Endothelial cell (in vitro differentiated cells): ENCODE results near the gene CARHSP1. TPM values are rescaled to one million over a fixed set of nuclear protein-coding genes. Genes with fewer than 3 reads are reported as not detected.
A peak's percentile ranks its signal among the peaks of the same experiment; 100 is the strongest.

ENCODE experiments used
- DNase-seq: peaks from one replicate; pipeline ENCODE4 v3.0.0; 2021; ENCODE audit warnings: low spot score
- H3K27ac Mint-ChIP-seq: one replicate; pipeline ENCODE4 v1.8.0; 2021; ENCODE audit warnings: mixed read lengths, inconsistent platforms; ENCODE audit not compliant: unreplicated experiment
- H3K27me3 Mint-ChIP-seq: one replicate; pipeline ENCODE4 v1.8.0; 2021; ENCODE audit warnings: mild to moderate bottlenecking, moderate library complexity, mixed read lengths, inconsistent platforms; ENCODE audit not compliant: unreplicated experiment
- H3K36me3 Mint-ChIP-seq: one replicate; pipeline ENCODE4 v1.8.0; 2021; ENCODE audit warnings: mild to moderate bottlenecking, low read depth, mixed read lengths, inconsistent platforms; ENCODE audit not compliant: unreplicated experiment
- H3K4me1 Mint-ChIP-seq: one replicate; pipeline ENCODE4 v1.8.0; 2021; ENCODE audit warnings: mild to moderate bottlenecking, mixed read lengths, inconsistent platforms; ENCODE audit not compliant: unreplicated experiment
- H3K4me3 Mint-ChIP-seq: one replicate; pipeline ENCODE4 v1.8.0; 2021; ENCODE audit warnings: mild to moderate bottlenecking, mixed read lengths, inconsistent platforms; ENCODE audit not compliant: unreplicated experiment
- H3K9me3 Mint-ChIP-seq: one replicate; pipeline ENCODE4 v1.8.0; 2021; ENCODE audit warnings: mixed read lengths, inconsistent platforms; ENCODE audit not compliant: unreplicated experiment
- total RNA-seq: library from RNA; stranded (reverse); fragmentation: NEBNext Ultra II Directional; extraction: Animal tissue kit (Norgen Biotek cat#: 25700); gene quantifications from one replicate; pipeline ENCODE4 v1.2.1, GENCODE V29; 2021; ENCODE audit not compliant: unreplicated experiment
- TF ChIP-seq, protein P1 (sequence below): fragments of 200-600 bp; sonication (generic); IDR thresholded peaks from one replicate; pipeline ENCODE4 v1.5.0; 2021; ENCODE audit warnings: antibody characterized with exemption; ENCODE audit not compliant: unreplicated experiment

Gene CARHSP1
- total RNA-seq, 1 donor from 2014 or later: 127 TPM

DNA sequence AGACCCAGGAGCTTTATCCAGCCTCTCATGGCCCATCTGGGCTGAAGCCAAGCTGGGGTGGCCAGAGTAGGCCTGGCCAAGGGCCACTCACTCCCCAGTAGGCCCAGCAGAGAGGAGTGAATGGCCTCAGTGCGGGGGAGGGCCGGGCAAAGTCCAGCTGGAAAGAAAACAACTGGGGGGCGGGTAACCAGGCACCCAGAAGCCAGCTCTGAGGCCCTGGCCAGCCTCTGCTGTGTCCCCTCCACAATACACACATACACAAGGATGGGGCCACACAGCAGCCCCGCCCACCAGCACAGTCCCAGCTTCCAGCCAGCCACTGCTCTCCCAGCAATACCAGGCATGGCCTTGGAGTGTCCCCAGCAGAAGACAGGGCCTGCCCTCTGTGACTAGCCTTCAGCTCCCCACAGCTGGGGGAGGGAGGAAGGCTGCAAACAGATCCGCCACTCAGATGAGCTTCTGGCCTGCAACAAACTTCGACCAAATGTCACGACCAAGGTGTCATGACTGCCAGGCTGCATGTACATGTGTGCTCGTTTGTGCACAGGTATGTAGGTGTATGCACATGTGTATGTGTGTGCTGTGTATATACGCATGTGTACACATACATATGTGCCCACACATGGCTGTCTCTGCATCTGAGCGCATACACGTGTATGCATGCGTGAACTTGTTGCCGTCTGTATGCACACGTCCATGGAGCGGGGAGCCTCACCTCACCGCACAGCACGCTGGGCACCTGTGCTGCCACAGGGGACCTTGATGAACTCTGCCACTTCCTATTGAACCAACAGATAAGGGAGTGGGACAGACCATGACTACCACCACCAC lies 5.0 kb downstream of the CARHSP1 start:
- no peak overlapping the region for H3K4me3 Mint-ChIP-seq
- H3K36me3 Mint-ChIP-seq: peaks cover 12% of the 10 kb centered on the region
- peak overlapping the region; percentile 61 for H3K27ac Mint-ChIP-seq
- peaks cover 10% of the 10 kb centered on the region for H3K27me3 Mint-ChIP-seq
- H3K4me1 Mint-ChIP-seq: peaks cover 35% of the 10 kb centered on the region
- no peak for DNase-seq
- H3K9me3 Mint-ChIP-seq: no peaks in the 10 kb centered on the region
- TF ChIP-seq, protein P1, sequence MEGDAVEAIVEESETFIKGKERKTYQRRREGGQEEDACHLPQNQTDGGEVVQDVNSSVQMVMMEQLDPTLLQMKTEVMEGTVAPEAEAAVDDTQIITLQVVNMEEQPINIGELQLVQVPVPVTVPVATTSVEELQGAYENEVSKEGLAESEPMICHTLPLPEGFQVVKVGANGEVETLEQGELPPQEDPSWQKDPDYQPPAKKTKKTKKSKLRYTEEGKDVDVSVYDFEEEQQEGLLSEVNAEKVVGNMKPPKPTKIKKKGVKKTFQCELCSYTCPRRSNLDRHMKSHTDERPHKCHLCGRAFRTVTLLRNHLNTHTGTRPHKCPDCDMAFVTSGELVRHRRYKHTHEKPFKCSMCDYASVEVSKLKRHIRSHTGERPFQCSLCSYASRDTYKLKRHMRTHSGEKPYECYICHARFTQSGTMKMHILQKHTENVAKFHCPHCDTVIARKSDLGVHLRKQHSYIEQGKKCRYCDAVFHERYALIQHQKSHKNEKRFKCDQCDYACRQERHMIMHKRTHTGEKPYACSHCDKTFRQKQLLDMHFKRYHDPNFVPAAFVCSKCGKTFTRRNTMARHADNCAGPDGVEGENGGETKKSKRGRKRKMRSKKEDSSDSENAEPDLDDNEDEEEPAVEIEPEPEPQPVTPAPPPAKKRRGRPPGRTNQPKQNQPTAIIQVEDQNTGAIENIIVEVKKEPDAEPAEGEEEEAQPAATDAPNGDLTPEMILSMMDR: no peak

DNA sequence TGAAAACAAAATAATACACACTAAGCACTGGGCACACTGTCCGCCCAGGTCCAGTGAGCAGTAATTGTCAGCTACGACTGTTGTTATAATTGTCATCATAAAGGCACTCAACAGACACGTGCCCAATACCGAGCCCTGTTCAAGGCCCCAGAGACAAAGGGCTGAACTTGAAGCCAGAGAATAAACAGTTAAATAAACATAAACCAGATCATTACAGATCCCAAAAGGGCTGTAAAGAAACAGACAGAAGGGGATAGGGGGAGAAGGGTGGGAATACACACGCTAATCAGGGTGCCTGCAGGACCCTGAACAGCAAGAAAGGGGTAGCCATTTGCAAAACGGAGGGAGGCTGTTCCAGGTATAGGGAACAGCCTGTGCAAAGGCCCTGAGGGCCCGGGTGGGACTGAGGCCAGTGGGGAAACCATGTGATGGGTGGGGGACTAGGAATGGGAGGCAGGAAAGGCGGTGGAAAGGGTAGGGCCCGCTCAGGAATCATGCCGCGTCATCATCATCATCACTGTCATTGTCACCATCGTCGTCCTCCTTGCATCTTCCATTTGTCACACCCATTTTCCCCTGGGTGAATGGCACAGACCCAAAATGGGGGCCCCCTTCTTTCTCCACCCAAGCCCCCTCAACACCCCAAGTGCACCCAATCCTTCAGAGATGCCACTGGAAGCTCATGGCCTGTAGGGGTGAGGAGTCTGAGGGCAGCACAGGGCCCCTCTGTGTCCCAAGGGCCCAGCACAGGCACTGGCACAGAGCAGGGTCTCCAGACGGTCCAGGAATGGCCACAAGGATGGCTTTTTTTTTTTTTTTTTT lies 6.3 kb downstream of the CARHSP1 start:
- Mint-ChIP-seq H3K27me3 (peaks cover 12% of the 10 kb centered on the region), H3K9me3 (no peaks in the 10 kb centered on the region), H3K36me3 (peaks cover 15% of the 10 kb centered on the region), H3K4me1 (peaks cover 38% of the 10 kb centered on the region), H3K27ac (peak overlapping the region; percentile 64), H3K4me3 (no peak overlapping the region)
- no peak for DNase-seq
- TF ChIP-seq, protein P1: no peak

DNA sequence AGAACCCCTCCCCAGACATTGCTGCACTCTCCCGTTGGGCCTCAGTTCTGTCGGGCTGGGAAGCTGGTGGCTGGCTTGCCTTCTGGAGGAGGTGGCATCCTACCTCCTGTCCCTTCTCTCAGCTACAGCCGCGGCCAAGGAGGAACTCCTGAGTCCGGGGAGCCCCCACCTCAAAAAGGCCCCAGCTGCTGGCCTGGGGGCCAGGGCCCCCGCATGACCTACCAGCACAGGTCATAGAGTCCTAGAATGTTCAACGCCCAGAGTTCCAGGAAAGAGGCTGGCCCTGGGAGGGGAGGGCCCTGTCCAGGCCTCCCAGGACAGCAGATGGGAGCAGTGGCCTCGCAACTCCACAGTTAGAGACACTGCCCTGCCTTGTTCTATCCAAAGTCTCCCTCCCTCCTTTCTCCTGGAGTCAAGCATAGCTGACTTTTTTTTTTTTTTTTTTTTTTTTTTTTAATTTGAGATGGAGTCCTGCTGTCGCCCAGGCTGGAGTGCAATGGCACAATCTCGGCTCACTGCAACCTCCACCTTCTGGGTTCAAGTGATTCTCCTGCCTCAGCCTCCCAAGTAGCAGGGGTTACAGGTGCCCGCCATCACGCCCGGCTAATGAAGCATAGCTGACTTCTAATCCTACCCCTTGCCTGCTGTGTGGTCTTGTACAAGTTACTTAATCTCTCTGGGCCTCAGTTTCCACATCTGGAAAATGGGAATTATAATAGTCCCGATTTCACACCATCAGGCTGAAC lies 7.1 kb downstream of the CARHSP1 start:
- peak overlapping the region; percentile 64 for H3K27ac Mint-ChIP-seq
- H3K36me3 Mint-ChIP-seq: peaks cover 15% of the 10 kb centered on the region
- peaks cover 37% of the 10 kb centered on the region for H3K4me1 Mint-ChIP-seq
- no peak overlapping the region for H3K4me3 Mint-ChIP-seq
- DNase-seq: no peak
- TF ChIP-seq, protein P1: no peak
- peaks cover 14% of the 10 kb centered on the region for H3K27me3 Mint-ChIP-seq
- H3K9me3 Mint-ChIP-seq: no peaks in the 10 kb centered on the region

DNA sequence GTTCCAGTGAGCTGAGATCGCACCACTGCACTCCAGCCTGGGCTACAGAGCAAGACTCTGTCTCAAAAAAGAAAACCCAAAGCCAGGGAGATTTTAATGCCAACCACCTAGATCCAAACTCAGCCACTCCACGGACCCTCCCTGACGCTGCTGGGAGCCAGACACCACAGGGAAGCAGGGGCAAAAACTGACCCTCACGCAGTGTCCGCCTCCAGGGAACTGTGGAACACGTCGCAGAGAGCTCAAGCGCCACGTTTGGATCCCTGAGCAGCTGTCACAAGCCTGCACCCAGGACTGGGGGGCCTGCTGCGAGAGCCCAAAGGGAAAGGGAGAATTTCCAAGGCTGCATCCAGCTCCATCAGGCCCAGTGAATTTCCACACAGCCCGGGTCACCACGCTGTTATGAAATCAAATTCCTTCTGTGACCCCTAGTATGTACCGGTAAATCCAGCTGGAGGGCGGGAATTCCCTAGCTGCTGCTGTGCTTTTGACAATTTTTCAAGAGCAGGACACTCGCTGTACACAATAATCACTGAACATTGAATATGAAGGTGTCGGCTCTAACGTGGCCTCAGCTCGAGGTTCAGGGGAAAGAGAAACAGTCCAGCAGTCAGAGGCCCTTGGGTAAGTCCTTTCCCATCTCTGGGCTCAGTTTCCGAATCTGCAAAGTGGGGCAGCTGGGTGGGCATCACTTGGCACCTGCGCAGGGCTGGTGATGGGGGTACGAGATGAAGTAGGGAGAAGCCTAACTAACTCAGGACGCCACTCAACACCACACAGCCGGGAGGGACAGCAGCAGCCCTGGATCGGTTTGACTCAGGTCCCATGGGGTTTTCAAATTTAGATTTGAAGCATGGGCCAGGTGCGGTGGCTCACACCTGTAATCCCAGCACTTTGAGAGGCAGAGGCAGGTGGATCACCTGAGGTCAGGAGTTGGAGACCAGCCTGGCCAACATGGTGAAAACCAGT lies 8.6 kb downstream of the CARHSP1 start:
- Mint-ChIP-seq H3K27ac (no peak overlapping the region), H3K4me3 (no peak overlapping the region), H3K27me3 (peaks cover 14% of the 10 kb centered on the region), H3K4me1 (peaks cover 39% of the 10 kb centered on the region), H3K36me3 (peaks cover 23% of the 10 kb centered on the region), H3K9me3 (no peaks in the 10 kb centered on the region)
- TF ChIP-seq, protein P1: no peak
- no peak for DNase-seq
